Stomach (tissue), 4 donors: ENCODE measurements around the gene NPB.

Experiments
- EP300 ChIP-seq: sonication (generic); formaldehyde crosslinking; IDR thresholded peaks from one replicate; pipeline ENCODE4 v1.6.1; 2017; ENCODE audit warnings: antibody characterized with exemption
- POLR2A ChIP-seq, 4 donors: fragments of 450-650 bp; IDR thresholded peaks; one replicate each; pipeline ENCODE4 v1.6.1; 2016; ENCODE audit warnings: antibody characterized with exemption in 4 of 4, control low read depth in 2 of 4, mild to moderate bottlenecking in 1 of 4, moderate library complexity in 1 of 4
- POLR2AphosphoS5 ChIP-seq, 3 donors: sonication (generic); formaldehyde crosslinking; IDR thresholded peaks; one replicate each; pipeline ENCODE4 v1.6.1; 2016; ENCODE audit warnings: antibody characterized with exemption in 3 of 3
- TF ChIP-seq, protein P1 (sequence below), 7 experiments: fragments of 450-650 bp in 4 of 7; fragments of 200-600 bp in 3 of 7; sonication (generic) in 3 of 7; IDR thresholded peaks; one replicate each; pipeline ENCODE4 v1.5.1; 2016 to 2019; ENCODE audit warnings: antibody characterized with exemption in 7 of 7, control low read depth in 2 of 7, mild to moderate bottlenecking in 1 of 7

DNA sequence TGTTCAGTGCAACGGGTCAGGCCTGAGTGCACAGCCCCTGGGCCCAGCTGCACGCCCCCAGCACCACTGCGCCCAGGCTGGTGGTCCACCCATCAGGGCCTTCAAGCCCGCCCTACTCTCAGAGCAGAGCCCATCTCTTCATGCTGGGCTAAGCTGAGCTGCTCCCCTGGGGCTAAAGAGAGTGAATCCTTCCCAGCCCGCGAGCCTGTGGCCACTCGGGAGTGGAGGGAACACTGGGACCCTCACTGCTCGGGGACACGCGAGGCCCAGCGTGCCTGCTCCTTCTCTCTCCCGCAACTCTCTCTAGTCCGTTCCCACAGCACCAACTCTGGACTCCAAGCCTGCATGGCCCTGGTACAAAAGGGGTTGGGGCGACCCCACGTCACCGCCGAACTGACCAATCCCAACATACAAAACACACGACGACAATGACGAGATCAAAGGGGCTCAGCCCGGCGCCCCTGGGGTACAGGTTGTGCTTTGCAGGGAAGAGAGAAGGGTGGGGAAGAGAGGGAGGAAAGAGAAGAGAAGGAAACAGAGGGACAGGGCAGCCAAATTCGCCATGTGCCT lies 20.0 kb downstream of the NPB start:
- TF ChIP-seq POLR2A (IDR thresholded peaks at IDR 0.05) = no peak
- no peak for TF ChIP-seq POLR2AphosphoS5 (IDR thresholded peaks at IDR 0.05)
- TF ChIP-seq, protein P1, sequence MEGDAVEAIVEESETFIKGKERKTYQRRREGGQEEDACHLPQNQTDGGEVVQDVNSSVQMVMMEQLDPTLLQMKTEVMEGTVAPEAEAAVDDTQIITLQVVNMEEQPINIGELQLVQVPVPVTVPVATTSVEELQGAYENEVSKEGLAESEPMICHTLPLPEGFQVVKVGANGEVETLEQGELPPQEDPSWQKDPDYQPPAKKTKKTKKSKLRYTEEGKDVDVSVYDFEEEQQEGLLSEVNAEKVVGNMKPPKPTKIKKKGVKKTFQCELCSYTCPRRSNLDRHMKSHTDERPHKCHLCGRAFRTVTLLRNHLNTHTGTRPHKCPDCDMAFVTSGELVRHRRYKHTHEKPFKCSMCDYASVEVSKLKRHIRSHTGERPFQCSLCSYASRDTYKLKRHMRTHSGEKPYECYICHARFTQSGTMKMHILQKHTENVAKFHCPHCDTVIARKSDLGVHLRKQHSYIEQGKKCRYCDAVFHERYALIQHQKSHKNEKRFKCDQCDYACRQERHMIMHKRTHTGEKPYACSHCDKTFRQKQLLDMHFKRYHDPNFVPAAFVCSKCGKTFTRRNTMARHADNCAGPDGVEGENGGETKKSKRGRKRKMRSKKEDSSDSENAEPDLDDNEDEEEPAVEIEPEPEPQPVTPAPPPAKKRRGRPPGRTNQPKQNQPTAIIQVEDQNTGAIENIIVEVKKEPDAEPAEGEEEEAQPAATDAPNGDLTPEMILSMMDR (IDR thresholded peaks at IDR 0.05) = no peak
- TF ChIP-seq EP300 = no peak
